Mesendoderm (in vitro differentiated cells): Measurements from ENCODE around the gene FILIP1.

Experiments
- DNase-seq: peaks from one replicate; pipeline ENCODE4 v3.0.0; 2013
- H2AK5ac ChIP-seq: 2 replicates; pipeline ENCODE4 v1.6.1; 2013; ENCODE audit warnings: low read length, inconsistent platforms
- H2BK120ac ChIP-seq: 2 replicates; pipeline ENCODE4 v1.6.1; 2013; ENCODE audit warnings: low read depth, mild to moderate bottlenecking, low read length, moderate library complexity, mixed read lengths
- H2BK15ac ChIP-seq: replicated peaks from 2 replicates; pipeline ENCODE4 v1.6.1; 2013; ENCODE audit warnings: low read depth, mild to moderate bottlenecking, moderate library complexity
- H2BK5ac ChIP-seq: 2 replicates; pipeline ENCODE4 v1.6.1; 2013; ENCODE audit warnings: low read length, inconsistent platforms
- H3K18ac ChIP-seq: 2 replicates; pipeline ENCODE4 v1.6.1; 2013; ENCODE audit warnings: mild to moderate bottlenecking, low read length, mixed read lengths
- H3K23ac ChIP-seq: one replicate; pipeline ENCODE4 v1.6.1; 2013; ENCODE audit warnings: low read length
- H3K27ac ChIP-seq: 2 replicates; pipeline ENCODE4 v1.5.1; 2013; ENCODE audit warnings: low read depth, mild to moderate bottlenecking, inconsistent platforms, low read length, moderate library complexity
- H3K27me3 ChIP-seq: 2 replicates; pipeline ENCODE4 v1.6.1; 2013; ENCODE audit warnings: low read length, control low read depth, mild to moderate bottlenecking, inconsistent platforms; ENCODE audit not compliant: insufficient read depth, poor library complexity
- H3K36me3 ChIP-seq: 2 replicates; pipeline ENCODE4 v1.6.1; 2013; ENCODE audit warnings: low read length, inconsistent platforms; ENCODE audit not compliant: control insufficient read depth, insufficient read depth
- H3K4ac ChIP-seq: one replicate; pipeline ENCODE4 v1.6.1; 2013; ENCODE audit warnings: low read depth, mild to moderate bottlenecking, low read length, moderate library complexity
- H3K4me1 ChIP-seq: 2 replicates; pipeline ENCODE4 v1.6.1; 2013; ENCODE audit warnings: low read depth, low read length, inconsistent platforms; ENCODE audit not compliant: control insufficient read depth
- H3K4me2 ChIP-seq: 2 replicates; pipeline ENCODE4 v1.6.1; 2013; ENCODE audit warnings: low read length
- H3K4me3 ChIP-seq: 2 replicates; pipeline ENCODE4 v1.5.1; 2013; ENCODE audit warnings: mild to moderate bottlenecking, low read length
- H3K56ac ChIP-seq: one replicate; pipeline ENCODE4 v1.6.1; 2013; ENCODE audit warnings: low read length
- H3K79me1 ChIP-seq: 2 replicates; pipeline ENCODE4 v1.6.1; 2013; ENCODE audit warnings: low read length, inconsistent platforms
- H3K79me2 ChIP-seq: 2 replicates; pipeline ENCODE4 v1.6.1; 2013; ENCODE audit warnings: mild to moderate bottlenecking, low read length; ENCODE audit not compliant: control insufficient read depth, insufficient read depth
- H3K9ac ChIP-seq: 2 replicates; pipeline ENCODE4 v1.6.1; 2013; ENCODE audit warnings: low read length, inconsistent platforms
- H4K5ac ChIP-seq: one replicate; pipeline ENCODE4 v1.6.1; 2013; ENCODE audit warnings: low read length
- H4K8ac ChIP-seq: one replicate; pipeline ENCODE4 v1.6.1; 2013; ENCODE audit warnings: low read depth, mild to moderate bottlenecking, control low read depth, low read length, moderate library complexity
- WGBS: extraction: QIAGEN DNeasy Blood & Tissue Kit; methylation state at CpG from one replicate; pipeline ENCODE4 v1.1.7; 2013; ENCODE audit warnings: low lambda C conversion rate, missing lambda C conversion rate; ENCODE audit not compliant: insufficient coverage; ENCODE audit errors: extremely low coverage; 5-methylcytosine and 5-hydroxymethylcytosine counted together

Gene FILIP1

GRCh38 chr6:75393806-75394205 is 99.8 kb downstream of the FILIP1 start:
- Histone ChIP-seq H3K27me3 (no peaks in the 10 kb centered on the region), H3K4me1 (no peaks in the 10 kb centered on the region), H3K4me2 (no peak overlapping the region), H2BK15ac (no peak overlapping the region), H2BK5ac (no peak overlapping the region), H3K36me3 (no peaks in the 10 kb centered on the region), H3K4me3 (no peak overlapping the region), H3K23ac (no peak overlapping the region), H3K18ac (no peak overlapping the region), H3K56ac (no peak overlapping the region), H2AK5ac (no peak overlapping the region), H4K8ac (no peak overlapping the region), H4K5ac (no peak overlapping the region), H3K9ac (no peak overlapping the region), H3K79me2 (no peaks in the 10 kb centered on the region), H3K79me1 (no peaks in the 10 kb centered on the region), H3K27ac (no peak overlapping the region), H3K4ac (no peak overlapping the region), H2BK120ac (no peak overlapping the region)
- no peak for DNase-seq

GRCh38 chr6:75391276-75391675 is 102.3 kb downstream of the FILIP1 start:
- no peak overlapping the region for H2AK5ac ChIP-seq
- H4K8ac ChIP-seq, result no peak overlapping the region
- H3K56ac ChIP-seq, result no peak overlapping the region
- no peak overlapping the region for H3K18ac ChIP-seq
- no peaks in the 10 kb centered on the region for H3K27me3 ChIP-seq
- no peaks in the 10 kb centered on the region for H3K79me1 ChIP-seq
- no peak for DNase-seq
- no peak overlapping the region for H2BK120ac ChIP-seq
- no CpG with 5 or more reads among the region's 1 CpG for WGBS
- no peak overlapping the region for H2BK15ac ChIP-seq
- H3K4ac ChIP-seq, result no peak overlapping the region
- no peak overlapping the region for H3K9ac ChIP-seq
- no peak overlapping the region for H3K27ac ChIP-seq
- H3K4me3 ChIP-seq, result no peak overlapping the region
- no peak overlapping the region for H4K5ac ChIP-seq
- H3K79me2 ChIP-seq, result no peaks in the 10 kb centered on the region
- no peak overlapping the region for H3K4me2 ChIP-seq
- no peaks in the 10 kb centered on the region for H3K4me1 ChIP-seq
- H3K23ac ChIP-seq, result no peak overlapping the region
- no peak overlapping the region for H2BK5ac ChIP-seq
- no peaks in the 10 kb centered on the region for H3K36me3 ChIP-seq

- H2BK15ac ChIP-seq, result no peak overlapping the region
- H3K23ac ChIP-seq, result no peak overlapping the region
- no peak for DNase-seq
- no peak overlapping the region for H3K18ac ChIP-seq
- H3K56ac ChIP-seq, result no peak overlapping the region
- H2AK5ac ChIP-seq, result no peak overlapping the region
- H3K9ac ChIP-seq, result no peak overlapping the region
- no peak overlapping the region for H3K27ac ChIP-seq
- H3K4ac ChIP-seq, result no peak overlapping the region
- H4K5ac ChIP-seq, result no peak overlapping the region
- H3K4me2 ChIP-seq, result no peak overlapping the region
- H3K27me3 ChIP-seq, result no peaks in the 10 kb centered on the region
- H3K79me2 ChIP-seq, result no peaks in the 10 kb centered on the region
- no peak overlapping the region for H4K8ac ChIP-seq
- no peak overlapping the region for H2BK120ac ChIP-seq
- no peak overlapping the region for H3K4me3 ChIP-seq
- H2BK5ac ChIP-seq, result no peak overlapping the region
- H3K4me1 ChIP-seq, result no peaks in the 10 kb centered on the region
- WGBS, result no CpG with 5 or more reads among the region's 8 CpGs
- H3K36me3 ChIP-seq, result no peaks in the 10 kb centered on the region
- H3K79me1 ChIP-seq, result no peaks in the 10 kb centered on the region
Observed at GRCh38 chr6:75386050-75386770, 107.4 kb downstream of the FILIP1 start.

- Histone ChIP-seq H2AK5ac (no peak overlapping the region), H3K4ac (no peak overlapping the region), H3K18ac (no peak overlapping the region), H4K5ac (no peak overlapping the region), H3K23ac (no peak overlapping the region), H3K79me2 (no peaks in the 10 kb centered on the region), H3K36me3 (no peaks in the 10 kb centered on the region), H3K9ac (no peak overlapping the region), H3K4me2 (no peak overlapping the region), H2BK5ac (no peak overlapping the region), H3K27me3 (no peaks in the 10 kb centered on the region), H3K79me1 (no peaks in the 10 kb centered on the region), H2BK15ac (no peak overlapping the region), H3K4me1 (no peaks in the 10 kb centered on the region), H3K56ac (no peak overlapping the region), H3K27ac (no peak overlapping the region), H3K4me3 (no peak overlapping the region), H2BK120ac (no peak overlapping the region), H4K8ac (no peak overlapping the region)
- no peak for DNase-seq
Observed at GRCh38 chr6:75384116-75384515, 109.5 kb downstream of the FILIP1 start.

GRCh38 chr6:75382634-75382900 is 111.0 kb downstream of the FILIP1 start:
- Histone ChIP-seq H3K79me2 (no peaks in the 10 kb centered on the region), H3K4ac (no peak overlapping the region), H2AK5ac (no peak overlapping the region), H3K36me3 (no peaks in the 10 kb centered on the region), H2BK5ac (no peak overlapping the region), H2BK120ac (no peak overlapping the region), H3K4me3 (no peak overlapping the region), H3K27me3 (no peaks in the 10 kb centered on the region), H3K23ac (no peak overlapping the region), H4K8ac (no peak overlapping the region), H3K27ac (no peak overlapping the region), H3K56ac (no peak overlapping the region), H3K4me2 (no peak overlapping the region), H3K18ac (no peak overlapping the region), H3K4me1 (no peaks in the 10 kb centered on the region), H2BK15ac (no peak overlapping the region), H3K9ac (no peak overlapping the region), H3K79me1 (no peaks in the 10 kb centered on the region), H4K5ac (no peak overlapping the region)
- no CpG with 5 or more reads among the region's 2 CpGs for WGBS
- DNase-seq, result no peak

- H3K4me1 ChIP-seq, result no peaks in the 10 kb centered on the region
- no peaks in the 10 kb centered on the region for H3K27me3 ChIP-seq
- H4K5ac ChIP-seq, result no peak overlapping the region
- H3K56ac ChIP-seq, result no peak overlapping the region
- H2AK5ac ChIP-seq, result no peak overlapping the region
- no peak for DNase-seq
- H3K79me2 ChIP-seq, result no peaks in the 10 kb centered on the region
- no peak overlapping the region for H3K27ac ChIP-seq
- no peak overlapping the region for H3K4ac ChIP-seq
- no peak overlapping the region for H3K23ac ChIP-seq
- H2BK5ac ChIP-seq, result no peak overlapping the region
- H3K4me3 ChIP-seq, result no peak overlapping the region
- H3K18ac ChIP-seq, result no peak overlapping the region
- H2BK15ac ChIP-seq, result no peak overlapping the region
- no peak overlapping the region for H2BK120ac ChIP-seq
- H3K4me2 ChIP-seq, result no peak overlapping the region
- H3K9ac ChIP-seq, result no peak overlapping the region
- no peak overlapping the region for H4K8ac ChIP-seq
- H3K36me3 ChIP-seq, result no peaks in the 10 kb centered on the region
- WGBS, result no CpG with 5 or more reads among the region's 2 CpGs
- H3K79me1 ChIP-seq, result no peaks in the 10 kb centered on the region
Observed at GRCh38 chr6:75381877-75382633, 111.5 kb downstream of the FILIP1 start.
